Measurements from ENCODE around the gene TEAD4.

- no peak for TF ChIP-seq POLR2A (IDR thresholded peaks at IDR 0.05)
- TF ChIP-seq CTCF (IDR thresholded peaks at IDR 0.05 in 8 of 11, conservative IDR thresholded peaks at IDR 0.05 in 3 of 11): no peak
- no peak for TF ChIP-seq POLR2AphosphoS5 (IDR thresholded peaks at IDR 0.05)
Observed at GRCh38 chr12:3038926-3039510, 79.8 kb downstream of the TEAD4 start.

Data from spleen (tissue), 7 donors.